Measurements from ENCODE around the gene GOT2. TPM values are rescaled to one million over a fixed set of nuclear protein-coding genes. Genes with fewer than 3 reads are reported as not detected.

Gene GOT2
- total RNA-seq, 1 experiment from 2014 or later, result 64.0 TPM

- no peaks in the 10 kb centered on the region for H3K27me3 ChIP-seq (ENCODE audit: control insufficient read depth, insufficient read depth, low read length)
- BruUV-seq (replicated peaks), result no TSS peak
- ChIA-PET CTCF (no interaction called here), POLR2A (no interaction called here)
- H3K4me3 ChIP-seq (ENCODE audit: low read depth in 2 of 2, low read length in 2 of 2), result peak overlapping the region; percentile 64 to 75
- peaks cover 5% of the 10 kb centered on the region; the same call in 1 of the 2 replicates for H3K36me3 ChIP-seq (ENCODE audit: control insufficient read depth, insufficient read depth, low read length)
- H3K4me1 ChIP-seq (ENCODE audit: control insufficient read depth, insufficient read depth, low read length), result no peaks in the 10 kb centered on the region
- ATAC-seq (no peak), DNase-seq (ENCODE audit: low read depth, low spot score) (no peak)
- H3K27ac ChIP-seq (ENCODE audit: low read length), result peak overlapping the region; percentile 77; the same call in 1 of the 2 replicates
- TF ChIP-seq, protein P1, sequence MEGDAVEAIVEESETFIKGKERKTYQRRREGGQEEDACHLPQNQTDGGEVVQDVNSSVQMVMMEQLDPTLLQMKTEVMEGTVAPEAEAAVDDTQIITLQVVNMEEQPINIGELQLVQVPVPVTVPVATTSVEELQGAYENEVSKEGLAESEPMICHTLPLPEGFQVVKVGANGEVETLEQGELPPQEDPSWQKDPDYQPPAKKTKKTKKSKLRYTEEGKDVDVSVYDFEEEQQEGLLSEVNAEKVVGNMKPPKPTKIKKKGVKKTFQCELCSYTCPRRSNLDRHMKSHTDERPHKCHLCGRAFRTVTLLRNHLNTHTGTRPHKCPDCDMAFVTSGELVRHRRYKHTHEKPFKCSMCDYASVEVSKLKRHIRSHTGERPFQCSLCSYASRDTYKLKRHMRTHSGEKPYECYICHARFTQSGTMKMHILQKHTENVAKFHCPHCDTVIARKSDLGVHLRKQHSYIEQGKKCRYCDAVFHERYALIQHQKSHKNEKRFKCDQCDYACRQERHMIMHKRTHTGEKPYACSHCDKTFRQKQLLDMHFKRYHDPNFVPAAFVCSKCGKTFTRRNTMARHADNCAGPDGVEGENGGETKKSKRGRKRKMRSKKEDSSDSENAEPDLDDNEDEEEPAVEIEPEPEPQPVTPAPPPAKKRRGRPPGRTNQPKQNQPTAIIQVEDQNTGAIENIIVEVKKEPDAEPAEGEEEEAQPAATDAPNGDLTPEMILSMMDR (IDR thresholded peaks at IDR 0.05), result peak; percentile 33
- no peak for TF ChIP-seq POLR2AphosphoS5 (IDR thresholded peaks at IDR 0.05; ENCODE audit: low read depth, low read length)
- H3K9me3 ChIP-seq (ENCODE audit: control insufficient read depth, insufficient read depth, low read depth, low read length), result no peaks in the 10 kb centered on the region
- in situ Hi-C loops (cut with HindIII; ENCODE audit: low pct_unique_long_range_greater_than_20kb, low sequenced_read_pairs), result no loop called here
- intact Hi-C loops (cut with micrococcal nuclease; ENCODE audit: unreplicated experiment), result no loop called here
These were observed 307 bp upstream of the GOT2 start for GRCh38 chr16:58734459-58734787.

GRCh38 chr16:58733248-58733670 lies 857 bp downstream of the GOT2 start:
- DNase-seq (ENCODE audit: low read depth, low spot score) (no peak), ATAC-seq (no peak)
- intact Hi-C loops (cut with micrococcal nuclease; ENCODE audit: unreplicated experiment), result no loop called here
- Histone ChIP-seq H3K9me3 (ENCODE audit: control insufficient read depth, insufficient read depth, low read depth, low read length) (no peaks in the 10 kb centered on the region), H3K36me3 (ENCODE audit: control insufficient read depth, insufficient read depth, low read length) (peaks cover 5% of the 10 kb centered on the region; the same call in 1 of the 2 replicates), H3K4me3 (ENCODE audit: low read depth in 2 of 2, low read length in 2 of 2) (peak overlapping the region; percentile 64 to 75), H3K27me3 (ENCODE audit: control insufficient read depth, insufficient read depth, low read length) (no peaks in the 10 kb centered on the region), H3K27ac (ENCODE audit: low read length) (peak overlapping the region; percentile 77), H3K4me1 (ENCODE audit: control insufficient read depth, insufficient read depth, low read length) (no peaks in the 10 kb centered on the region)
- TF ChIP-seq, protein P2, sequence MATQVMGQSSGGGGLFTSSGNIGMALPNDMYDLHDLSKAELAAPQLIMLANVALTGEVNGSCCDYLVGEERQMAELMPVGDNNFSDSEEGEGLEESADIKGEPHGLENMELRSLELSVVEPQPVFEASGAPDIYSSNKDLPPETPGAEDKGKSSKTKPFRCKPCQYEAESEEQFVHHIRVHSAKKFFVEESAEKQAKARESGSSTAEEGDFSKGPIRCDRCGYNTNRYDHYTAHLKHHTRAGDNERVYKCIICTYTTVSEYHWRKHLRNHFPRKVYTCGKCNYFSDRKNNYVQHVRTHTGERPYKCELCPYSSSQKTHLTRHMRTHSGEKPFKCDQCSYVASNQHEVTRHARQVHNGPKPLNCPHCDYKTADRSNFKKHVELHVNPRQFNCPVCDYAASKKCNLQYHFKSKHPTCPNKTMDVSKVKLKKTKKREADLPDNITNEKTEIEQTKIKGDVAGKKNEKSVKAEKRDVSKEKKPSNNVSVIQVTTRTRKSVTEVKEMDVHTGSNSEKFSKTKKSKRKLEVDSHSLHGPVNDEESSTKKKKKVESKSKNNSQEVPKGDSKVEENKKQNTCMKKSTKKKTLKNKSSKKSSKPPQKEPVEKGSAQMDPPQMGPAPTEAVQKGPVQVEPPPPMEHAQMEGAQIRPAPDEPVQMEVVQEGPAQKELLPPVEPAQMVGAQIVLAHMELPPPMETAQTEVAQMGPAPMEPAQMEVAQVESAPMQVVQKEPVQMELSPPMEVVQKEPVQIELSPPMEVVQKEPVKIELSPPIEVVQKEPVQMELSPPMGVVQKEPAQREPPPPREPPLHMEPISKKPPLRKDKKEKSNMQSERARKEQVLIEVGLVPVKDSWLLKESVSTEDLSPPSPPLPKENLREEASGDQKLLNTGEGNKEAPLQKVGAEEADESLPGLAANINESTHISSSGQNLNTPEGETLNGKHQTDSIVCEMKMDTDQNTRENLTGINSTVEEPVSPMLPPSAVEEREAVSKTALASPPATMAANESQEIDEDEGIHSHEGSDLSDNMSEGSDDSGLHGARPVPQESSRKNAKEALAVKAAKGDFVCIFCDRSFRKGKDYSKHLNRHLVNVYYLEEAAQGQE (IDR thresholded peaks at IDR 0.05; ENCODE audit: insufficient read depth in 1 of 2, low read depth in 2 of 2, low read length in 1 of 2), result no peak
- TF ChIP-seq SIN3A (IDR thresholded peaks at IDR 0.05; ENCODE audit: borderline replicate concordance, insufficient read depth, low read depth, low read length) (no peak), POLR2AphosphoS5 (IDR thresholded peaks at IDR 0.05; ENCODE audit: low read depth, low read length) (no peak), TCF7L2 (IDR thresholded peaks at IDR 0.05; ENCODE audit: low read depth, low read length) (no peak)
- TF ChIP-seq, protein P1 (IDR thresholded peaks at IDR 0.05), result no peak
- ChIA-PET CTCF (no interaction called here), POLR2A (no interaction called here)
- in situ Hi-C loops (cut with HindIII; ENCODE audit: low pct_unique_long_range_greater_than_20kb, low sequenced_read_pairs), result no loop called here
- BruUV-seq (replicated peaks), result no TSS peak

Measured in Panc1 (cell line).